ENCODE results near the gene GNAQ.

GNAQ gene

DNA sequence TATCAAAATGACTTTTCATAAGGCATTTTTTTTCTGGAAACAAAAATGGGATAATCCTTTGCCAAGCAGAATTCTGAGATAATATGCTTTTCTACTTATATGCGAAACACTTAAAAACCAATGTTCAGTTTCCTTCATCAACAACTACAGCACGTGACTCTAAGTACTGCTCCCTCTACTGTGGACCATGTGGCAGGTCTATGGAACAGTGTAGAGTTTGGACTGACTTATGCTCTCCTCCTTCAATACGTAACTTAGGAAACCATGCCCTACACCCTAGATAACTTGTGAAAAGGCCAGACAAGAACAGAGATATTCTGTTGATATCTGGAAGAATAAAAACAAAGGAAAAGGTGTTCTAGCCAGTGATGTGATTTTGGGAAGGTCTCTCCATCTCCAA is 272.2 kb downstream of the GNAQ start:
- H3K27me3 ChIP-seq (ENCODE audit: control insufficient read depth, low read length): no peaks in the 10 kb centered on the region
- no peaks in the 10 kb centered on the region for H3K9me3 ChIP-seq (ENCODE audit: control insufficient read depth, insufficient read depth, low read length)
- TF ChIP-seq EZH2phosphoT487 (IDR thresholded peaks at IDR 0.05; ENCODE audit: borderline replicate concordance, low read length): no peak
- TF ChIP-seq, protein P1, sequence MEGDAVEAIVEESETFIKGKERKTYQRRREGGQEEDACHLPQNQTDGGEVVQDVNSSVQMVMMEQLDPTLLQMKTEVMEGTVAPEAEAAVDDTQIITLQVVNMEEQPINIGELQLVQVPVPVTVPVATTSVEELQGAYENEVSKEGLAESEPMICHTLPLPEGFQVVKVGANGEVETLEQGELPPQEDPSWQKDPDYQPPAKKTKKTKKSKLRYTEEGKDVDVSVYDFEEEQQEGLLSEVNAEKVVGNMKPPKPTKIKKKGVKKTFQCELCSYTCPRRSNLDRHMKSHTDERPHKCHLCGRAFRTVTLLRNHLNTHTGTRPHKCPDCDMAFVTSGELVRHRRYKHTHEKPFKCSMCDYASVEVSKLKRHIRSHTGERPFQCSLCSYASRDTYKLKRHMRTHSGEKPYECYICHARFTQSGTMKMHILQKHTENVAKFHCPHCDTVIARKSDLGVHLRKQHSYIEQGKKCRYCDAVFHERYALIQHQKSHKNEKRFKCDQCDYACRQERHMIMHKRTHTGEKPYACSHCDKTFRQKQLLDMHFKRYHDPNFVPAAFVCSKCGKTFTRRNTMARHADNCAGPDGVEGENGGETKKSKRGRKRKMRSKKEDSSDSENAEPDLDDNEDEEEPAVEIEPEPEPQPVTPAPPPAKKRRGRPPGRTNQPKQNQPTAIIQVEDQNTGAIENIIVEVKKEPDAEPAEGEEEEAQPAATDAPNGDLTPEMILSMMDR (IDR thresholded peaks at IDR 0.05; ENCODE audit: low read depth, low read length, poor library complexity, severe bottlenecking): no peak
- H3K9me2 ChIP-seq (replicated peaks; ENCODE audit: control insufficient read depth, low read length): no peaks in the 10 kb centered on the region
- H3K4me3 ChIP-seq (ENCODE audit: low read length): no peak overlapping the region
- H3F3A ChIP-seq (ENCODE audit: control insufficient read depth, insufficient read depth): no peaks in the 10 kb centered on the region
- no peaks in the 10 kb centered on the region for H3K79me2 ChIP-seq (ENCODE audit: control insufficient read depth, low read length)
- no peaks in the 10 kb centered on the region for H3K4me1 ChIP-seq (ENCODE audit: control insufficient read depth, low read length)
- no peaks in the 10 kb centered on the region for H3K36me3 ChIP-seq (ENCODE audit: control insufficient read depth, low read length)
- H3K27ac ChIP-seq (ENCODE audit: low read depth, low read length): no peak overlapping the region
- H4K20me1 ChIP-seq (ENCODE audit: control insufficient read depth, insufficient read depth, low read depth, low read length): no peaks in the 10 kb centered on the region
- H3K4me2 ChIP-seq (ENCODE audit: low read length): no peak overlapping the region

DNA sequence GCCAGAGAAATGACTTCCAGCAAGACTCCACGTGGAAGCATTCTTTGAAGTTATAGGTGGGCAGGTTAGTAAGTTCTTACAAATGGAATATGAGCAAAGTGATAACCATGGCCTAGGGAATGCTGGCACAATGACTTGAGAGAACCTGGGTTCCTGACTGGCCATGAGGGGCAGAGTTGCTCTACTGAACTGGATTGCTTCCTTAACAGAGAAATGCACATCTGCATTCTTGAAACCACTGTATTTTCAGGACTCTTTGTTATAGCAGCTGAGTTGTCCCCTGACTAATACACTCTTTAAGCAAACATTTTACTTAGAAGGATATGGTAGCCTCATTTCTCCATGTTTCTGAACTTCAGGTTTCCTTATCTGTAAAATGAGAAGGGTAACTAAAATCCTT is 275.2 kb downstream of the GNAQ start:
- Histone ChIP-seq H3K27ac (ENCODE audit: low read depth, low read length) (no peak overlapping the region), H3K36me3 (ENCODE audit: control insufficient read depth, low read length) (no peaks in the 10 kb centered on the region), H3K4me1 (ENCODE audit: control insufficient read depth, low read length) (no peaks in the 10 kb centered on the region), H3K4me2 (ENCODE audit: low read length) (no peak overlapping the region), H3K27me3 (ENCODE audit: control insufficient read depth, low read length) (no peaks in the 10 kb centered on the region), H4K20me1 (ENCODE audit: control insufficient read depth, insufficient read depth, low read depth, low read length) (no peaks in the 10 kb centered on the region), H3F3A (ENCODE audit: control insufficient read depth, insufficient read depth) (no peaks in the 10 kb centered on the region), H3K9me2 (replicated peaks; ENCODE audit: control insufficient read depth, low read length) (no peaks in the 10 kb centered on the region), H3K4me3 (ENCODE audit: low read length) (no peak overlapping the region), H3K9me3 (ENCODE audit: control insufficient read depth, insufficient read depth, low read length) (no peaks in the 10 kb centered on the region), H3K79me2 (ENCODE audit: control insufficient read depth, low read length) (no peaks in the 10 kb centered on the region)
- TF ChIP-seq, protein P1 (IDR thresholded peaks at IDR 0.05; ENCODE audit: low read depth, low read length, poor library complexity, severe bottlenecking): peak; percentile 46
- no peak for TF ChIP-seq EZH2phosphoT487 (IDR thresholded peaks at IDR 0.05; ENCODE audit: borderline replicate concordance, low read length)

DNA sequence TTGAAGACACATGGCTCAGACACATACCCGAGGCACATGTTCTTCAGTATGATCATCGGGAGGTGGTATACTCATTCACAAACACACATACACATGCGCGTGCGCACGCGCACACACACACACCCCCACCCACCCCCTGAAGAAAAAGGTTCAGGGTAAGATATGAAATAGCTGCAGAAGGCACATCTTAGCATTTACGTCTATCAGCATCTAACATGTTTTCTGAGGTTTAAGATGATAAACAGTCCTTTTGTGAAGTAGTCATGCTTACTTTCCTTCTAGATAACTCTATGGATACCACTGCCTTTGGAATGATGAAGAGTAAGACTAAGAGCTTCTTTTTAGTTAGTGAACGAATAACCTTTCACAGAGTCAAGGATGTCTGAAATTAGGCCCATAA is 278.4 kb downstream of the GNAQ start:
- Histone ChIP-seq H4K20me1 (ENCODE audit: control insufficient read depth, insufficient read depth, low read depth, low read length) (no peaks in the 10 kb centered on the region), H3K4me2 (ENCODE audit: low read length) (no peak overlapping the region), H3K4me1 (ENCODE audit: control insufficient read depth, low read length) (no peaks in the 10 kb centered on the region), H3F3A (ENCODE audit: control insufficient read depth, insufficient read depth) (no peaks in the 10 kb centered on the region), H3K9me2 (replicated peaks; ENCODE audit: control insufficient read depth, low read length) (no peaks in the 10 kb centered on the region), H3K27me3 (ENCODE audit: control insufficient read depth, low read length) (peaks cover under 1% of the 10 kb centered on the region; the same call in 1 of the 2 replicates), H3K27ac (ENCODE audit: low read depth, low read length) (no peak overlapping the region), H3K4me3 (ENCODE audit: low read length) (no peak overlapping the region), H3K9me3 (ENCODE audit: control insufficient read depth, insufficient read depth, low read length) (no peaks in the 10 kb centered on the region), H3K79me2 (ENCODE audit: control insufficient read depth, low read length) (no peaks in the 10 kb centered on the region), H3K36me3 (ENCODE audit: control insufficient read depth, low read length) (no peaks in the 10 kb centered on the region)
- no peak for TF ChIP-seq EZH2phosphoT487 (IDR thresholded peaks at IDR 0.05; ENCODE audit: borderline replicate concordance, low read length)
- TF ChIP-seq, protein P1 (IDR thresholded peaks at IDR 0.05; ENCODE audit: low read depth, low read length, poor library complexity, severe bottlenecking): no peak

DNA sequence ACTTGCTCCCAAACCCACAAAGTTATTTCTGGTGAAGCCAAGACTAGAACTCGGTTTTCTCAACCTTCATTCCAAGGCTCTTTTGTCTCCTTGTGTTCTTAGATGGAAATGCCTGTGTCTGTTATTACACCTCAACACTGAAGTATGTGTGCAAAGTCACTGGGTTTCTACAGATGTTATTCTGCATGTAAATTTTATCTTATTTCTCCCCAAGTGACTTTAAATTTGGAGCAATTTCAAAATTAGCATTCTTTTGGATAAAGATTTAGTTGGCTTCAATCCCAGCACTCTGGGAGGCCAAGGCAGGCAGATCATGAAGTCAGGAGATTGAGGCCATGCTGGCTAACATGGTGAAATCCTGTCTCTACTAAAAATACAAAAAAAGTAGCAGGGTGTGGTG is 279.1 kb downstream of the GNAQ start:
- Histone ChIP-seq H3K9me3 (ENCODE audit: control insufficient read depth, insufficient read depth, low read length) (no peaks in the 10 kb centered on the region), H4K20me1 (ENCODE audit: control insufficient read depth, insufficient read depth, low read depth, low read length) (no peaks in the 10 kb centered on the region), H3F3A (ENCODE audit: control insufficient read depth, insufficient read depth) (no peaks in the 10 kb centered on the region), H3K9me2 (replicated peaks; ENCODE audit: control insufficient read depth, low read length) (no peaks in the 10 kb centered on the region), H3K27ac (ENCODE audit: low read depth, low read length) (no peak overlapping the region), H3K36me3 (ENCODE audit: control insufficient read depth, low read length) (no peaks in the 10 kb centered on the region), H3K4me2 (ENCODE audit: low read length) (no peak overlapping the region), H3K27me3 (ENCODE audit: control insufficient read depth, low read length) (peaks cover 4% of the 10 kb centered on the region; the same call in 1 of the 2 replicates), H3K79me2 (ENCODE audit: control insufficient read depth, low read length) (no peaks in the 10 kb centered on the region), H3K4me1 (ENCODE audit: control insufficient read depth, low read length) (no peaks in the 10 kb centered on the region), H3K4me3 (ENCODE audit: low read length) (no peak overlapping the region)
- no peak for TF ChIP-seq EZH2phosphoT487 (IDR thresholded peaks at IDR 0.05; ENCODE audit: borderline replicate concordance, low read length)
- TF ChIP-seq, protein P1 (IDR thresholded peaks at IDR 0.05; ENCODE audit: low read depth, low read length, poor library complexity, severe bottlenecking): no peak

All from DOHH2 (cell line).